Epithelial cell of esophagus (primary cell): ENCODE measurements around the gene ATXN1.

Experiments
- DNase-seq: peaks from one replicate; pipeline ENCODE4 v3.0.0; 2010; ENCODE audit warnings: low read depth
- H3K4me3 ChIP-seq: 2 replicates; pipeline ENCODE4 v1.5.1; 2011; ENCODE audit warnings: mild to moderate bottlenecking, low read length, control low read depth
- CTCF ChIP-seq: IDR thresholded peaks from 2 replicates; pipeline ENCODE4 v1.5.1; 2011; ENCODE audit warnings: low read depth, mild to moderate bottlenecking, low read length, control low read depth, inconsistent platforms; ENCODE audit not compliant: insufficient read depth; ENCODE audit errors: missing control alignments

Gene ATXN1

GRCh38 chr6:16437984-16438383 is 323.3 kb downstream of the ATXN1 start:
- H3K4me3 ChIP-seq = no peak overlapping the region
- DNase-seq = no peak
- no peak for TF ChIP-seq CTCF

DNA sequence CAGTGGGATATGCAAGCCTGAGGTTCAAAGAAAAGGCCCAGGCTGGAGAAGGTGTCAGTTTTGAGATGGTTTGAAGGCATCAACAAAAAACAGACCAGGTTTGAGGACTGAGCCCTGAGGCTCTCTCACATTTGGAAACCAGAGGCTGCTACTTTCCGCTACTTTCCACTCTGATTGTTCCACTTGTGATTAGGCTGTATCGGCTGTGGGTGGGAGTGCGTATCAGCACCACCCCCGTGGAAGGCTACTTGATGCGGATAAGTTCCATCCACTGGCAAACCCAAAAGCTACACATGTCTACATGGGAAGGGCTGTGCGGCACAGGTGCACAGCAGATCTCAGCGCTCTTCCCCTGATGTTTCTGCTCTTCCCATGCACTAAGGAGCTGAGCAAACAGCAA is 324.2 kb downstream of the ATXN1 start:
- TF ChIP-seq CTCF = no peak
- H3K4me3 ChIP-seq = no peak overlapping the region
- no peak for DNase-seq

DNA sequence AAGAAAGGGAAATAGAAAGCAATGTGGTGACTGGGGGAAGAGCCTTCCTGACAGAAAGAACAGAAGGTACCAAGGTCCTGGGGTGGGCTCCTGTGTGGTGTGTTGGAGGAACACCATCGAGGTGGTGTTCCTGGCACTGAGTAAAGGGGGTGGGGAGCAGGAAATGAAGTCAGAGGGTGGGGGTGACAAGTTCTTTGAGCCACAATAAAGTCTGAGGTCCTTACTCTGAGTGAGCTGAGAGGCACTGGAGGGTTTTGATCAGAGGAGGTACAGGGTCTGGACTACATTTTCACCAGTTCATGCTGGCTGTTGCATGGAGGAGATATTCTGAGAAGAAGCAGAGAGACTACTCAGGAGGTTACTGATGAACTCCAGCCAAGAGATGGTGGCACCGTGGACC is 324.7 kb downstream of the ATXN1 start:
- DNase-seq = no peak
- no peak for TF ChIP-seq CTCF

GRCh38 chr6:16434885-16435284 is 326.4 kb downstream of the ATXN1 start:
- no peak for TF ChIP-seq CTCF
- no peak for DNase-seq
- H3K4me3 ChIP-seq = no peak overlapping the region

More for the DNA sequence above, 324.7 kb downstream of the ATXN1 start:
- no peak overlapping the region for H3K4me3 ChIP-seq

GRCh38 chr6:16433338-16433890 is 327.8 kb downstream of the ATXN1 start:
- no peak for DNase-seq
- TF ChIP-seq CTCF = no peak
- no peak overlapping the region for H3K4me3 ChIP-seq

GRCh38 chr6:16432075-16433032 is 328.9 kb downstream of the ATXN1 start:
- H3K4me3 ChIP-seq = no peak overlapping the region
- TF ChIP-seq CTCF = no peak
- DNase-seq = no peak

DNA sequence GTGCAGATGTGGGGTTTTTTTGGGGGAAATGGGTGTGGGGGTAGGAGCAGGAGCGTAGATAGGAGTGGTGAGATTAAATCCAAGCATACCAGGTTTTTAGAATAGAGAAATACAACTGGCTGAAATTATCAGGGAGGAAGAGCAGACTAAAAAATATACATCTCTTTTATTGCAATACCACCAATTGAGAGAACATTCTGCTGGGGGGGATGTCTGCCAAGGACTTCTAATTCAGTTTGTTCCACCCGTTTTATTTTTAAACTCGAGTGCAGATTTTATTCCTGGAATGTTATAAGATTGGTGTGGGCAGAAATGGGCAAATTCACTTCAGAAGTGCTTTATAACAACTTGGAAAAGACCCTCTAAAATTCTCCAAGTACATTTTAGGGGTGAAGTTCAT is 330.2 kb downstream of the ATXN1 start:
- no peak for DNase-seq
- no peak overlapping the region for H3K4me3 ChIP-seq
- no peak for TF ChIP-seq CTCF
